HEK293T (cell line): Measurements from ENCODE around the gene LY9.

Experiments
- CTCF ChIA-PET: fragments of 350-600 bp; formaldehyde crosslinking; extraction: SDS; loops from one replicate; lab custom pipeline; 2021; ENCODE audit warnings: antibody characterized with exemption, inconsistent platforms; lab: Yijun Ruan, JAX
- POLR2A ChIA-PET: fragments of 350-600 bp; formaldehyde crosslinking; extraction: SDS; loops from one replicate; lab custom pipeline; 2020; ENCODE audit warnings: antibody characterized with exemption, inconsistent platforms; lab: Yijun Ruan, JAX
- DNase-seq: peaks from one replicate; pipeline ENCODE4 v3.0.0; 2012; ENCODE audit warnings: mixed read lengths; ENCODE audit errors: extremely low spot score
- ARNT ChIP-seq: fragments of 450-650 bp; IDR thresholded peaks from 2 replicates; pipeline ENCODE4 v1.6.1; 2017; ENCODE audit warnings: mild to moderate bottlenecking
- BHLHE40 ChIP-seq: fragments of 450-650 bp; IDR thresholded peaks from 2 replicates; pipeline ENCODE4 v1.6.1; 2016; ENCODE audit warnings: mild to moderate bottlenecking, moderate library complexity, borderline replicate concordance
- CTBP1 ChIP-seq: fragments of 450-650 bp; IDR thresholded peaks from 2 replicates; pipeline ENCODE4 v1.6.1; 2016; ENCODE audit warnings: borderline replicate concordance
- ELF4 ChIP-seq: fragments of 450-650 bp; IDR thresholded peaks from 2 replicates; pipeline ENCODE4 v1.6.1; 2017; ENCODE audit warnings: antibody characterized with exemption
- FOXA1 ChIP-seq: fragments of 450-650 bp; IDR thresholded peaks from 2 replicates; pipeline ENCODE4 v1.6.1; 2016; ENCODE audit warnings: mild to moderate bottlenecking
- FOXK2 ChIP-seq: fragments of 450-650 bp; IDR thresholded peaks from 2 replicates; pipeline ENCODE4 v1.6.1; 2016; ENCODE audit warnings: mild to moderate bottlenecking
- FOXM1 ChIP-seq: fragments of 450-650 bp; IDR thresholded peaks from 2 replicates; pipeline ENCODE4 v1.6.1; 2017; ENCODE audit warnings: mild to moderate bottlenecking, borderline replicate concordance
- HDGF ChIP-seq: fragments of 450-650 bp; IDR thresholded peaks from 2 replicates; pipeline ENCODE4 v1.6.1; 2017; ENCODE audit warnings: antibody characterized with exemption, borderline replicate concordance
- L3MBTL2 ChIP-seq: fragments of 450-650 bp; conservative IDR thresholded peaks from 2 replicates; pipeline ENCODE4 v1.6.1; 2016; ENCODE audit warnings: mild to moderate bottlenecking
- LEF1 ChIP-seq: fragments of 450-650 bp; IDR thresholded peaks from 2 replicates; pipeline ENCODE4 v1.6.1; 2017; ENCODE audit warnings: mild to moderate bottlenecking, borderline replicate concordance
- NFRKB ChIP-seq: fragments of 450-650 bp; IDR thresholded peaks from 2 replicates; pipeline ENCODE4 v1.6.1; 2016; ENCODE audit warnings: mild to moderate bottlenecking, moderate library complexity
- PKNOX1 ChIP-seq: fragments of 450-650 bp; IDR thresholded peaks from 2 replicates; pipeline ENCODE4 v1.6.1; 2016
- SP1 ChIP-seq: fragments of 450-650 bp; IDR thresholded peaks from 2 replicates; pipeline ENCODE4 v1.6.1; 2017
- SUZ12 ChIP-seq: fragments of 450-650 bp; IDR thresholded peaks from 2 replicates; pipeline ENCODE4 v1.6.1; 2016; ENCODE audit warnings: mild to moderate bottlenecking
- TARDBP ChIP-seq: fragments of 450-650 bp; IDR thresholded peaks from 2 replicates; pipeline ENCODE4 v1.6.1; 2016
- ZNF384 ChIP-seq: fragments of 450-650 bp; IDR thresholded peaks from 2 replicates; pipeline ENCODE4 v1.6.1; 2016

LY9 gene

GRCh38 chr1:160846281-160846680 is 50.3 kb downstream of the LY9 start:
- ChIA-PET CTCF (no interaction called here), POLR2A (no interaction called here)
- DNase-seq: no peak
- no peak for TF ChIP-seq LEF1
- TF ChIP-seq L3MBTL2: no peak
- no peak for TF ChIP-seq CTBP1
- no peak for TF ChIP-seq ARNT
- no peak for TF ChIP-seq ELF4
- TF ChIP-seq NFRKB: no peak
- TF ChIP-seq FOXK2: no peak
- no peak for TF ChIP-seq SUZ12
- TF ChIP-seq HDGF: no peak
- no peak for TF ChIP-seq ZNF384
- no peak for TF ChIP-seq TARDBP
- no peak for TF ChIP-seq PKNOX1
- TF ChIP-seq SP1: no peak
- TF ChIP-seq BHLHE40: no peak
- no peak for TF ChIP-seq FOXA1

- no peak for DNase-seq
- ChIA-PET POLR2A (no interaction called here), CTCF (no interaction called here)
These were observed 54.6 kb downstream of the LY9 start for GRCh38 chr1:160850541-160850940.

DNA sequence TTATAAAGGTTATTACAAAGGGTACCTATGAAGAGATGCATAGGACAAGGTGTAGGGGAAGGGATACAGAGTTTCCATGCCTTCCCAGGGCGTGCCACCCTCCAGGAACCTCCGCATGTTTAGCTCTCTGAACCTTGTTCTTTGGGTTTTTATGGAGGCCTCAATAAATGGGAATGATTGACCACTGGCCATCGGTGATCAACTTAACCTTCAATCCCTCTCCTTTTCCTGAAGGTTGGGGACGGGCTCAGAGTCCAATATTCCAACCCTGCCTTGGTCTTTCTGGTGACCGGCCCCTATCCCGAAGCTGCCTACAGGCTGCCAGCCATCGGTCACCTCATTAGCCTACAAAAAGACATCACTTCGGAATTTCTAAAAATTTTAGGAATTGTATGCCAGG is 55.0 kb downstream of the LY9 start:
- TF ChIP-seq ARNT (no peak), ZNF384 (no peak), BHLHE40 (no peak), LEF1 (no peak), FOXA1 (no peak), FOXK2 (no peak), SUZ12 (no peak), SP1 (no peak), CTBP1 (no peak), ELF4 (no peak), TARDBP (no peak), FOXM1 (no peak)
- ChIA-PET CTCF (no interaction called here), POLR2A (no interaction called here)
- DNase-seq: no peak

More at GRCh38 chr1:160850541-160850940, 54.6 kb downstream of the LY9 start:
- TF ChIP-seq FOXA1 (no peak), SP1 (no peak), ZNF384 (no peak), CTBP1 (no peak), FOXM1 (no peak)

GRCh38 chr1:160853014-160853413 is 57.0 kb downstream of the LY9 start:
- POLR2A ChIA-PET: no interaction called here
- no peak for DNase-seq
- CTCF ChIA-PET: no interaction called here
- TF ChIP-seq TARDBP (no peak), FOXM1 (no peak), ARNT (no peak), FOXK2 (no peak), PKNOX1 (no peak), SUZ12 (no peak), ELF4 (no peak), FOXA1 (no peak), NFRKB (no peak), CTBP1 (no peak), HDGF (no peak), SP1 (no peak), ZNF384 (no peak), BHLHE40 (no peak)

DNA sequence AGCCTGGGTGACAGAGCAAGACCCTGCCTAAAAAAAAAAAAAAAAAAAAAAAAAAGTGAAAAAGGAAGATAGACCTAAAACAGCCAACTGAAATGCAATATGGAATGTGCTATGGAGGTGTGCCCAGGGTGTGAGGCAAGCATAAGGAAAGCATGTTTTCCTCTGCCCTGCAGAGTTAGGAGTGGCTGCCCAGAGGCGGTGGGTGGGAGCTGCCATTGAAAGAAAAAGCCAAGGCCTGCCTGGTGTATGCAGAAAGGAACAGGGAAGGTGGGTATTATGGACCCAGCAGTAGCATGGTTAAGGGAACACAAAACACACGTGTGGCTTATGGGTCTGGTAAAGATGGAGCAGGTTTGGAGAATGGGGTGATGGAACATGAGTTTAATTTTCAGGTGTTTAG is 57.8 kb downstream of the LY9 start:
- no peak for TF ChIP-seq FOXM1
- TF ChIP-seq SP1: no peak
- no peak for DNase-seq
- POLR2A ChIA-PET: interaction anchor here (0.9 kb wide), 1 partner anchor 11 kb away, joined by 3 read pairs; no protein-coding TSS in a partner anchor
- CTCF ChIA-PET: no interaction called here

DNA sequence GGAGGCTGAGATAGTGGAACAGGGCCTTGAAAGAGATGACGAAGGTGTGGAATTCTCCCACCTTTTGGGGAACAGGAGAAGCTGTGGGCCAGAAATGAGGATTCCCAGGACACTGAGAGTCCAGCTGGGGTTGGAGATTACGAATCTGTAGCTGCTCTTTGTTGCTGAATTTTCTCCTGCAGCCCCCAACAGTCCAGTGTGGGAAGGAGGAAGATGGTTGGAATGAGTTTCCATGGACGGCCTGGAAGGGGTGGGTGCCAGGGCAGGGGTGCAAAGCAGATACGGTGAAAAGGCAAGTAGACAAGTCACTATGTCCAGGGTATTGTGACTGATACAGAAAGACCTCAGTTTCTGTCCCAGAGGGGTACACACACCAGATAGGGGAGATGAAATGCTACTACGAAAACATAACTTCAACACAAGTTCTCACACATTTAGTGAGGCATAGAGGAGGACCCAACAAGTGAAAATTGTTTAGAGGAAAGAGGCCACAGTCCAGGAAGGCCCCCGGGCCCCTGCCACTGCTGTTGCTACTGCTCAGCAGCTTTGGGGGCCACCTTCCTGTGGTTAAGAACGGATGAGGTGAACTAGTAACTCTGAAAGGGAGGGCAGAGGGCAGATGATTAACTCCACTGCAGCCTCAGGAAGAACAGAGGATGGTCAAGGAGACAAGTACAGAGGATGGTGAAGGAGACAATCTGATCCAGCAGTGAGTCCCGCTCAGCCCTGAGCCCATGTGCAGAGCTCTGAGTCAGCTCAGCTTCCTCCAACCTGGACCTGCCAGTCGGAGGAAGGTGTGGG is 59.4 kb downstream of the LY9 start:
- CTCF ChIA-PET: no interaction called here
- DNase-seq: no peak
- TF ChIP-seq ZNF384: no peak
- no peak for TF ChIP-seq BHLHE40
- no peak for TF ChIP-seq FOXM1
- no peak for TF ChIP-seq SUZ12
- no peak for TF ChIP-seq NFRKB
- no peak for TF ChIP-seq FOXA1
- TF ChIP-seq ARNT: no peak
- no peak for TF ChIP-seq HDGF
- no peak for TF ChIP-seq FOXK2
- no peak for TF ChIP-seq PKNOX1
- POLR2A ChIA-PET: no interaction called here

DNA sequence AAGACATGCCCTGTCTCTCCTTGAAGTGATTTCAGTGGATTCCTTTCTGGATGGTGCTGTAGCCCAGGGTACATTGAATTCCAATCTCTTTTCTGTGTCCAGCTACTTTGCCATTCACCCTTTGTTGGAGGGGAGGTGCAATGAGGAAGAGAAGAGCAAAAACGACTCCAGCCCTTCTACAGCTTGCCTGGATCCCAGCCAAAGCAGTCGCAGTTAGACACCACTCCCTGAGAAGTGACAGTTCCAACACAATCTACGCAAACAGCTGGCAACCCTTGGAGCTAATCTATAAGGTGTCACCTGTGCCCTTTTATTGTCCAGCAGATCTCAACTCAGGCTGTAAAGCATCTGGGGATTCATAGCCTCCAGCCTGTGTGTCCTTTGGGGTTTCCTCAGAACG is 62.1 kb downstream of the LY9 start:
- no peak for DNase-seq
- POLR2A ChIA-PET: no interaction called here
- CTCF ChIA-PET: no interaction called here
- no peak for TF ChIP-seq HDGF
- no peak for TF ChIP-seq ZNF384
- no peak for TF ChIP-seq NFRKB
- no peak for TF ChIP-seq CTBP1
- TF ChIP-seq FOXA1: no peak
- no peak for TF ChIP-seq L3MBTL2
- TF ChIP-seq SUZ12: no peak
- no peak for TF ChIP-seq BHLHE40
